ENCODE results near the gene PRRG3.

PRRG3 gene

DNA sequence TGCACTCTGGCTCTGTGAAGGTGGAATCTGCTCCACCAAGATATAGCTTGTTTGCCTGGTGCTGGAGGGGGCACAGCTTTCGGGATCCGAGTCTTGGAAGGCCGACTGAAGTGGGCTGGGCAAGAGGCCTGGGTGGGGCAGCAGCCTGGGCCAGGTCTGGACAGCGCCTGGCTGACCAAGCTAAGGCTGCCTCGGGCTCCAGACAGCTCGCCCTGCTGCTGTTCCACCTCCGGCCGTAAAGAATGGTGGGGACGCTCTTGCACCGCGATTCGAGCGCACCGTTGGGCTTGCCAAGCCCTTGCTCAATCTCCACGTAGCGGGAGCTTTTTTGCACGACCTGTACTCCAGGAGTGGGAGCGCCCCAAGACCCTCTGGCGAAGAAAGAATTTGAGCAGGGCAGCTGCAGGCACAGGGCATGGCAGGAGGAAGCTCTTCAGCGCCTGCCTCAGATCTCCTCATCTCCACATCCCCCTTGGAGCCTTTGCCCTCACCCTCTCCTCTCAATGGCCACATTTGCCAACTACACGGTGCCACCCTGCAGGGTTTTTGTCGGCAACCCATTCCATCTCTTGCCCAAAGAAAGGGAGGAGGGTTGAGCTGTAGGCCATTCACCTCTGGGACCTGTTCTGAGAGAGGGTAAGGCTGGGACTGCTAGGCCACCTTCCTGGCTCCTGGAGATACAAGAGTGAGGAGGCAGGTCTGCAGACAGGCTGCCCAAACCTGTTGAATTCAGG lies 58.2 kb downstream of the PRRG3 start:
- CTCF ChIA-PET: interaction anchor here (0.6 to 1.3 kb wide), 11 partner anchors 9 to 1068 kb away, joined by 3 to 13 read pairs (median 3); no protein-coding TSS in a partner anchor
- TF ChIP-seq ELF4 (IDR thresholded peaks at IDR 0.05) (no peak), FOXK2 (IDR thresholded peaks at IDR 0.05) (no peak), SUZ12 (IDR thresholded peaks at IDR 0.05) (no peak), TARDBP (IDR thresholded peaks at IDR 0.05) (no peak), ZNF384 (IDR thresholded peaks at IDR 0.05) (no peak), BHLHE40 (IDR thresholded peaks at IDR 0.05; ENCODE audit: borderline replicate concordance) (no peak), SP1 (IDR thresholded peaks at IDR 0.05) (no peak), CTBP1 (IDR thresholded peaks at IDR 0.05; ENCODE audit: borderline replicate concordance) (no peak), LEF1 (IDR thresholded peaks at IDR 0.05; ENCODE audit: borderline replicate concordance) (no peak), FOXA1 (IDR thresholded peaks at IDR 0.05) (no peak), FOXM1 (IDR thresholded peaks at IDR 0.05; ENCODE audit: borderline replicate concordance) (no peak), ARNT (IDR thresholded peaks at IDR 0.05) (no peak), HDGF (IDR thresholded peaks at IDR 0.05; ENCODE audit: borderline replicate concordance) (no peak), NFRKB (IDR thresholded peaks at IDR 0.05) (no peak), L3MBTL2 (conservative IDR thresholded peaks at IDR 0.05) (no peak)
- TF ChIP-seq, protein P1, sequence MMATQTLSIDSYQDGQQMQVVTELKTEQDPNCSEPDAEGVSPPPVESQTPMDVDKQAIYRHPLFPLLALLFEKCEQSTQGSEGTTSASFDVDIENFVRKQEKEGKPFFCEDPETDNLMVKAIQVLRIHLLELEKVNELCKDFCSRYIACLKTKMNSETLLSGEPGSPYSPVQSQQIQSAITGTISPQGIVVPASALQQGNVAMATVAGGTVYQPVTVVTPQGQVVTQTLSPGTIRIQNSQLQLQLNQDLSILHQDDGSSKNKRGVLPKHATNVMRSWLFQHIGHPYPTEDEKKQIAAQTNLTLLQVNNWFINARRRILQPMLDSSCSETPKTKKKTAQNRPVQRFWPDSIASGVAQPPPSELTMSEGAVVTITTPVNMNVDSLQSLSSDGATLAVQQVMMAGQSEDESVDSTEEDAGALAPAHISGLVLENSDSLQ (IDR thresholded peaks at IDR 0.05): no peak
- DNase-seq (ENCODE audit: extremely low spot score): peak; percentile 74
- POLR2A ChIA-PET: no interaction called here

DNA sequence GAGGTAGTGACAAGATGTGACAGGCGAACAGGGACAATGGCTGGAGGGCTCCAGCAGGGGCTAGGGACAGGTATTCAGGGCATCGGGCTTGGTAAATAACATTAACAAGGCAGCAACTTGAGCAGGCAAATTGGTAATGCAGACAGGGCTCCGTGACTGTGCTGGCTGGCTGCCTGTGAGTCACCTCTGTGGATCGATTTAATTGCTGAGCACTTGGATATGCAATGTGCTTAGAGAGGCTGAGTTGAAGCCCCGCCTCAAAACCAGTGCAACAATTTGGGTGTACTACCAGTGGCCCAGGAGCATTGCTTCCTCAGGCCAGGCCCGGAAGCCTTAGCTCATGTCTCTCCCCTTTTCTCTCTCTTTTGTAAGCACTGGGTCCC lies 58.8 kb downstream of the PRRG3 start:
- CTCF ChIA-PET: interaction anchor here (0.6 to 1.3 kb wide), 9 partner anchors 9 to 1067 kb away, joined by 3 to 13 read pairs (median 4); no protein-coding TSS in a partner anchor
- POLR2A ChIA-PET: no interaction called here
- DNase-seq (ENCODE audit: extremely low spot score): no peak
- TF ChIP-seq ELF4 (IDR thresholded peaks at IDR 0.05): no peak
- no peak for TF ChIP-seq BHLHE40 (IDR thresholded peaks at IDR 0.05; ENCODE audit: borderline replicate concordance)
- TF ChIP-seq, protein P1 (IDR thresholded peaks at IDR 0.05): no peak
- no peak for TF ChIP-seq ARNT (IDR thresholded peaks at IDR 0.05)
- TF ChIP-seq NFRKB (IDR thresholded peaks at IDR 0.05): no peak
- TF ChIP-seq LEF1 (IDR thresholded peaks at IDR 0.05; ENCODE audit: borderline replicate concordance): no peak
- no peak for TF ChIP-seq TARDBP (IDR thresholded peaks at IDR 0.05)
- TF ChIP-seq SP1 (IDR thresholded peaks at IDR 0.05): no peak
- no peak for TF ChIP-seq FOXA1 (IDR thresholded peaks at IDR 0.05)
- TF ChIP-seq L3MBTL2 (conservative IDR thresholded peaks at IDR 0.05): no peak

DNA sequence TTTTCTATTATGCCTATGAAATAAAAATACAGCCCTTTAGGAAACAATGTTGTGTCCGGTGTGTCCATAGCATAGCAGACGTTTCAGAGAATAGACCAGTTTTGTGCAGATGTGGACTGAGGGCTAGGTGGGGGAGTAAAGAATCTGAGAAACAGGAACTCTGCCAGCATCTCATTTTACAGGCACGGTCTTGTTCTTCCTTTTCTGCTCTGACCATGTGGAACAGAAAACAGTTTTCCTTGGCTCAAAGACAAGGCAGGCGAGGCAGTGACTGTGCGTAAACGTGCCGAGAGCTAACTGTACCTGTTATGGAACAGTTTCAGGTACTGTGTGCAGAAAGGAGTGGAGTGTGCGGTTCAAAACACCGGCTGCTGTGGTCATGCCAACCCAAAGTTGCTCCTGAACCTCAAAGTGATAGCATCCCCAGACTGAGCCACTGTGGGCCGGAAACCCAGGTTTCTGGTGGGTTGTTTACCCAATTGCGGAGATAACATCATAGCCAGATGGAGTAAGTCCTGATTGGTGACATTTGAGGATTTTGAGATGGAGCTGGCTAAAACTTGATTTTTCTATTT lies 59.5 kb downstream of the PRRG3 start:
- DNase-seq (ENCODE audit: extremely low spot score): no peak
- ChIA-PET POLR2A (no interaction called here), CTCF (interaction anchor here (0.5 kb wide), 1 partner anchor 59 kb away, joined by 3 read pairs; no protein-coding TSS in a partner anchor)

More for the DNA sequence above, 59.5 kb downstream of the PRRG3 start:
- no peak for TF ChIP-seq L3MBTL2 (conservative IDR thresholded peaks at IDR 0.05)
- no peak for TF ChIP-seq FOXK2 (IDR thresholded peaks at IDR 0.05)
- no peak for TF ChIP-seq FOXM1 (IDR thresholded peaks at IDR 0.05; ENCODE audit: borderline replicate concordance)
- TF ChIP-seq BHLHE40 (IDR thresholded peaks at IDR 0.05; ENCODE audit: borderline replicate concordance): no peak
- no peak for TF ChIP-seq SUZ12 (IDR thresholded peaks at IDR 0.05)
- no peak for TF ChIP-seq ELF4 (IDR thresholded peaks at IDR 0.05)
- TF ChIP-seq ARNT (IDR thresholded peaks at IDR 0.05): no peak
- no peak for TF ChIP-seq FOXA1 (IDR thresholded peaks at IDR 0.05)
- TF ChIP-seq NFRKB (IDR thresholded peaks at IDR 0.05): no peak
- no peak for TF ChIP-seq TARDBP (IDR thresholded peaks at IDR 0.05)
- no peak for TF ChIP-seq ZNF384 (IDR thresholded peaks at IDR 0.05)
- no peak for TF ChIP-seq SP1 (IDR thresholded peaks at IDR 0.05)
- no peak for TF ChIP-seq LEF1 (IDR thresholded peaks at IDR 0.05; ENCODE audit: borderline replicate concordance)
- no peak for TF ChIP-seq HDGF (IDR thresholded peaks at IDR 0.05; ENCODE audit: borderline replicate concordance)
- no peak for TF ChIP-seq CTBP1 (IDR thresholded peaks at IDR 0.05; ENCODE audit: borderline replicate concordance)
- TF ChIP-seq, protein P1 (IDR thresholded peaks at IDR 0.05): no peak
